ENCODE results near the gene MCM8.

Gene MCM8

GRCh38 chr20:6034134-6034969 lies 83.9 kb downstream of the MCM8 start:
- H3K9me3 ChIP-seq = no peaks in the 10 kb centered on the region
- no peak for DNase-seq
- H3K4me3 ChIP-seq (ENCODE audit: low read depth, low read length) = no peak overlapping the region
- peaks cover 35% of the 10 kb centered on the region for H3K36me3 ChIP-seq
- TF ChIP-seq CTCF (IDR thresholded peaks at IDR 0.05; ENCODE audit: low read depth, low read length) = no peak
- H3K4me1 ChIP-seq = no peaks in the 10 kb centered on the region
- no peaks in the 10 kb centered on the region for H3K27me3 ChIP-seq

GRCh38 chr20:6036213-6036612 lies 85.8 kb downstream of the MCM8 start:
- H3K9me3 ChIP-seq = no peaks in the 10 kb centered on the region
- no peak overlapping the region for H3K4me3 ChIP-seq (ENCODE audit: low read depth, low read length)
- H3K4me1 ChIP-seq = no peaks in the 10 kb centered on the region
- no peak for TF ChIP-seq CTCF (IDR thresholded peaks at IDR 0.05; ENCODE audit: low read depth, low read length)
- H3K27me3 ChIP-seq = no peaks in the 10 kb centered on the region
- DNase-seq = no peak
- peaks cover 43% of the 10 kb centered on the region for H3K36me3 ChIP-seq

DNA sequence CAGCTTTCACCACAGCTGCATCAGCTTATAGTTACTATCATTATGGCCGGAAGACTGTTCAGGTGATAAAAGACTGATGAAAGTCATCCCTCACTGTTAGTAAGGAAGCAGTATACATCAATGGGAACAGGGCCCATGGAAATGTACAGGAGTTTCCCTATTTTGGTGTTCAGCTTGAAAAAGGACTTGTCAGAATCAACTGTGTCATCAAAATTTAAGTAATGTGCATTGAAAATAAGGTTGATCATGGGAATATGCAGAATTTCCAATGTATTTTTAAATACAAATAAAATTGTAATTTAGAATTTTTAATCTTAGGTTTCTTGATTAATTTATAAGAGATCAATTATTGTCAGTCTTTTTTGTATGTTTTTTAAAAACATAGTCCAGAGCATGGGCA lies 86.6 kb downstream of the MCM8 start:
- Histone ChIP-seq H3K9me3 (no peaks in the 10 kb centered on the region), H3K4me3 (ENCODE audit: low read depth, low read length) (no peak overlapping the region), H3K4me1 (no peaks in the 10 kb centered on the region), H3K27me3 (no peaks in the 10 kb centered on the region), H3K36me3 (peaks cover 46% of the 10 kb centered on the region)
- TF ChIP-seq CTCF (IDR thresholded peaks at IDR 0.05; ENCODE audit: low read depth, low read length) = no peak
- DNase-seq = no peak

DNA sequence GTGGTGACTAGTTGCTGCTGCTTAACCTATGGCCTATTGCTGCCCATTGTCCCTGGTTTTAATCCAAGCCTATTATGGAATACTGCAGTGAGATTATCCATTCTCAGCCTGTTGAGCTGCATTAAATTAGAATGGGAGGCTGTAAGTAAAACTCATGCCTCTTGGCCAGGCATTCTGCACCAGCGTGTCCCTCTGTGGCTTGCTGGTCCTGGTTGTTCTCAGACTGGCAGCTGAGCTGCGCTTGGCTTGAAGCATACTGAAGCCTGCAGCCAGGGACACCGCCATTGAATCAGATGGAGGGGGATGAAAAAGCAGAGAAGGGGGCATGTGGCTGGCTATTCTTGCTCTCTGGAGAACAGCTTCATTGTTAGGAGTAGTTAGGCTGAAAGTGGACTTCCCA lies 87.8 kb downstream of the MCM8 start:
- no peak for TF ChIP-seq CTCF (IDR thresholded peaks at IDR 0.05; ENCODE audit: low read depth, low read length)
- peaks cover 46% of the 10 kb centered on the region for H3K36me3 ChIP-seq
- no peak for DNase-seq
- H3K4me1 ChIP-seq = no peaks in the 10 kb centered on the region
- no peak overlapping the region for H3K4me3 ChIP-seq (ENCODE audit: low read depth, low read length)
- H3K27me3 ChIP-seq = no peaks in the 10 kb centered on the region
- no peaks in the 10 kb centered on the region for H3K9me3 ChIP-seq

DNA sequence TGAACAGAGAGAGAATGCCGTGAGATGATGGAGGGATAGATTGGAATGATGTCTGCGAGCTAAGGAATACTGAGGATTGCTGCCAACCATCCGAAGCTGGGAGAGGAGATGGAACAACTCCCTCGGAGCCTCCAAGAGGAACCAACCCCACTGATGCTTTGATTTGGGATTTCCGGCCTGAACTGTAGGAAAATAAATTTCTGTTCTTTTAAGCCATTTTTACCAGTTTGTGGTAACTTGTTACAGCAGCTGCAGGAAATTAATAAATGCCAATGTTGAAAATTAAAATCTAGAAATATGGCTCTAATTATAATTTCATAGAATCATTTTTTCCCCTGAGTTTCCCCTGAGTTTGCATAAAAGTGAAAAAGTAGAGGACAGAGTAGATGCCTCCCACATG lies 89.3 kb downstream of the MCM8 start:
- Histone ChIP-seq H3K36me3 (peaks cover 39% of the 10 kb centered on the region), H3K4me1 (no peaks in the 10 kb centered on the region), H3K27me3 (no peaks in the 10 kb centered on the region), H3K4me3 (ENCODE audit: low read depth, low read length) (no peak overlapping the region), H3K9me3 (no peaks in the 10 kb centered on the region)
- TF ChIP-seq CTCF (IDR thresholded peaks at IDR 0.05; ENCODE audit: low read depth, low read length) = no peak
- DNase-seq = no peak

DNA sequence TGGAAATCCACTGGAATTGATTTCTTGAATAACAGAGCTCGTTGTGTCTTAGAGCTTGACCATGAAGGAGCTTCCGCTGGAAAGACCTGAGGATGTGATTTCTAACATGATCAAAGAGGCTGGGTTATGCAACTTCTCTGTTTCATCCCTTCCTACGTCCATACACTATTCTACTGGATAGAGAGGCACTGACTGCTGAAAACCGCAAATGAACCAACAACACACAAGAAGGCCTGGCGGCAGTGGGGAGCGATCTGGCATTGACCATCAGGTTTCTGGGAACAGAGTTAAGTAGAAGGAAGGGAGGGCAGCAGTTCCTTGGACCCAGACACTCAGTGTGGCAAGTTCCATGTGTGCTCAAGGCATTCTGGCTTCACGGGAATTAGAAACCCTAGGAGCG lies 90.1 kb downstream of the MCM8 start:
- no peaks in the 10 kb centered on the region for H3K4me1 ChIP-seq

More for the DNA sequence above, 90.1 kb downstream of the MCM8 start:
- H3K27me3 ChIP-seq = no peaks in the 10 kb centered on the region
- H3K36me3 ChIP-seq = peaks cover 34% of the 10 kb centered on the region
- TF ChIP-seq CTCF (IDR thresholded peaks at IDR 0.05; ENCODE audit: low read depth, low read length) = no peak
- H3K9me3 ChIP-seq = no peaks in the 10 kb centered on the region
- DNase-seq = no peak
- H3K4me3 ChIP-seq (ENCODE audit: low read depth, low read length) = no peak overlapping the region

Measured in BE2C (cell line).